IPS-18a (cell line): ENCODE measurements around the gene MYH7.
"Not testable (repeated sequence)": the region's sequence is repeated elsewhere in the genome, so short reads cannot be mapped to it uniquely, and the experiment has no call there.

Experiments used
- H3K27ac ChIP-seq: one replicate; pipeline ENCODE4 v1.5.1; 2013; ENCODE audit warnings: low read length
- H3K27me3 ChIP-seq: one replicate; pipeline ENCODE4 v1.6.1; 2013; ENCODE audit warnings: mild to moderate bottlenecking, low read length; ENCODE audit not compliant: control insufficient read depth, insufficient read depth
- H3K36me3 ChIP-seq: one replicate; pipeline ENCODE4 v1.6.1; 2013; ENCODE audit warnings: low read depth, low read length; ENCODE audit not compliant: control insufficient read depth
- H3K4me1 ChIP-seq: one replicate; pipeline ENCODE4 v1.6.1; 2013; ENCODE audit warnings: low read depth, low read length; ENCODE audit not compliant: control insufficient read depth
- H3K4me3 ChIP-seq: one replicate; pipeline ENCODE4 v1.5.1; 2013; ENCODE audit warnings: low read length
- H3K9ac ChIP-seq: one replicate; pipeline ENCODE4 v1.6.1; 2013; ENCODE audit warnings: mild to moderate bottlenecking, low read length, moderate library complexity
- H3K9me3 ChIP-seq: one replicate; pipeline ENCODE4 v1.6.1; 2013; ENCODE audit warnings: low read depth, low read length; ENCODE audit not compliant: control insufficient read depth

MYH7 gene

GRCh38 chr14:23434488-23435222, 805 bp downstream of the MYH7 start:
- Histone ChIP-seq H3K9ac (no peak overlapping the region), H3K36me3 (no peaks in the 10 kb centered on the region), H3K4me3 (no peak overlapping the region), H3K9me3 (no peaks in the 10 kb centered on the region), H3K4me1 (peaks cover 11% of the 10 kb centered on the region), H3K27ac (no peak overlapping the region), H3K27me3 (no peaks in the 10 kb centered on the region)

- Histone ChIP-seq H3K27ac (no peak overlapping the region), H3K9ac (no peak overlapping the region), H3K4me3 (no peak overlapping the region), H3K36me3 (no peaks in the 10 kb centered on the region), H3K4me1 (peaks cover 11% of the 10 kb centered on the region), H3K27me3 (no peaks in the 10 kb centered on the region), H3K9me3 (no peaks in the 10 kb centered on the region)
These were observed 2.0 kb downstream of the MYH7 start for GRCh38 chr14:23433457-23433856.

DNA sequence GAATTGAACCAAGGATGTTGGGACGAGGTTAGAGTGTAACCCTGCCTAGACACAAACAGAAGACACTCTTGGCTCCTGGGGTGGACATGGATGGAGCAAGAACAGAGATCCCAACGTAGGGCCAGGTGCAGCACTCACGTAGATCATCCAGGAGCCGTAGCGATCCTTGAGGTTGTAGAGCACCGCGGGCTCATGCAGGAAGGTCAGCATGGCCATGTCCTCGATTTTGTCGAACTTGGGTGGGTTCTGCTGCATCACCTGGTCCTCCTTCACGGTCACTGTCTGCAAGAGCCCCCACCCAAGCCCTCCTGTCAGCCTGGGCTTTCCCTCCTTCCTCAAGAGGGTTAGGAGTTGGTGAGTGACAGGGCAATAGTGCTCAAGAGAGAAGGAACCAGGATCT, 2.5 kb downstream of the MYH7 start:
- Histone ChIP-seq H3K9me3 (no peaks in the 10 kb centered on the region), H3K4me3 (no peak overlapping the region), H3K36me3 (no peaks in the 10 kb centered on the region), H3K4me1 (peaks cover 6% of the 10 kb centered on the region), H3K9ac (no peak overlapping the region), H3K27me3 (no peaks in the 10 kb centered on the region), H3K27ac (no peak overlapping the region)

GRCh38 chr14:23432102-23432925, 3.1 kb downstream of the MYH7 start:
- Histone ChIP-seq H3K4me3 (no peak overlapping the region), H3K9me3 (no peaks in the 10 kb centered on the region), H3K4me1 (peaks cover 3% of the 10 kb centered on the region), H3K36me3 (no peaks in the 10 kb centered on the region), H3K27ac (no peak overlapping the region), H3K27me3 (no peaks in the 10 kb centered on the region), H3K9ac (no peak overlapping the region)

GRCh38 chr14:23431486-23431885, 4.0 kb downstream of the MYH7 start:
- H3K4me3 ChIP-seq, result no peak overlapping the region
- no peak overlapping the region for H3K27ac ChIP-seq
- H3K36me3 ChIP-seq, result no peaks in the 10 kb centered on the region
- H3K9ac ChIP-seq, result no peak overlapping the region
- no peaks in the 10 kb centered on the region for H3K9me3 ChIP-seq
- H3K4me1 ChIP-seq, result peaks cover 3% of the 10 kb centered on the region
- no peaks in the 10 kb centered on the region for H3K27me3 ChIP-seq

DNA sequence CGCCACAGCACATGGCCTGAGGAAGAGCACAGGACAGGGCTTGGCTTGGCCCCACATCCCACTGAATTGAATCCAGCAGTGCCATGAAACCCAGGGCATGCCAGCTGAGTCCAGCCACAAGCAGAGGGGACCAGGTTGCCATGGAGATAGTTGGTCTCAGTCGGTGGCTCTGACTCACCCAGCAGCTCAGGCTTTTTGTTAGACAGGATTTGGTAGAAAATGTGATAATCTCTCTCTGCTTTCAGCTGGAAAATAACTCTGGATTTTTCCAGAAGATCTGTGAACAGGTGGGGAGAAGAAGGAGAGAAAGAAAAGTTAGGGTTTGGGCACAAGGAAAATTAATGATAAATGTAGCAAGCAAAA, 4.8 kb downstream of the MYH7 start:
- Histone ChIP-seq H3K4me1 (no peaks in the 10 kb centered on the region), H3K9ac (no peak overlapping the region), H3K27me3 (no peaks in the 10 kb centered on the region), H3K36me3 (no peaks in the 10 kb centered on the region), H3K4me3 (no peak overlapping the region), H3K9me3 (no peaks in the 10 kb centered on the region), H3K27ac (no peak overlapping the region)

DNA sequence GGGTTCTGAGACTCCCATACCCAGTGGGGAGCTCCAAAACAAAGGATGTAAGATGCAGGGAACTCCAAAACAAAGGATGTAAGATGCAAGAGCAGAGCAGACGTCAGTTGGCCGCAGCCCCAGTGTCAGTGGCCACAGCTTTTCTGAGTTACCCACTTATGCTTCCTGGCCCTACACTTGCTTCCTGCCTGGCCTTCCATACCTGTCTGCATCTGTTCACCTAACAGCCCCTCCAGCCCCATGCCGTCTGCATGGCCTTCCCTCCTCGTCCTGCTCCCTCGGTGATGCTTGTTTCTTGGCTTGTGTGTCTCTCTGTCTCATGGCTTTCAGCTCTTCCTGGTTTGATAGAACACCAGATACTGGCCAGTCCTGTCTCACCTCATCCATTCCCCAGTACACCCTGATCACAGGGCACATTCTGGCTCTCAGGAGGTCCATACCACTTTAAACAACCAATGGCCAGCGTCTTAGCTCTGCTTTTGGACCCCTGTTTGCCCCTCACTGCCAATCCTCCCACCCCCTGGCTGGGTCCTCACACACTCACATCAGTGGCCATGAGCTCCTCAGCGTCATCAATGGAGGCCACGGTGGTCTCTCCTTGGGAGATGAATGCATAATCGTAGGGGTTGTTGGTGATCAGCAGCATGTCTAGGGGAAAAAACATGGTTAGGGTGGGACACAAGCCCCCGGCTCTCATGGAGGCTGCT, 5.3 kb downstream of the MYH7 start:
- Histone ChIP-seq H3K27ac (no peak overlapping the region), H3K9ac (no peak overlapping the region), H3K27me3 (no peaks in the 10 kb centered on the region), H3K9me3 (no peaks in the 10 kb centered on the region), H3K4me1 (no peaks in the 10 kb centered on the region), H3K36me3 (no peaks in the 10 kb centered on the region), H3K4me3 (no peak overlapping the region)

- Histone ChIP-seq H3K27me3 (no peaks in the 10 kb centered on the region), H3K36me3 (no peaks in the 10 kb centered on the region), H3K9ac (no peak overlapping the region), H3K4me1 (no peaks in the 10 kb centered on the region), H3K4me3 (no peak overlapping the region), H3K27ac (no peak overlapping the region), H3K9me3 (no peaks in the 10 kb centered on the region)
These were observed 6.6 kb downstream of the MYH7 start for GRCh38 chr14:23428686-23429495.

DNA sequence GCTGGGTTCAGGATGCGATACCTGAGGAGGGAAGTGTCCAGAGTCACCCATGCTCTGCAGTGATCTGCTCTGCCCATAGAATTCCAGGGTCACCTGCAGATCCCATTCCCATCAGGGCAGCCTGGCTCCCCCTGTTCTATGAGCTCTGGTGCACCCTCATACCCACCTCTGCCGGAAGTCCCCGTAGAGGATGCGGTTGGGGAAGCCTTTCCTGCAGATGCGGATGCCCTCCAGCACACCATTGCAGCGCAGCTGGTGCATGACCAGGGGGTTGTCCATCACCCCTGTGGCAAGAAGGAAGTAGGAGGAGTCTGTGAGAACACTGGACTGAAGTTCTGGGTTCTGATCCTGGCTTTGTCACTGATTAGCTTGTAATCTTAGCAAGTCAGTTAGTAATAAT, 9.7 kb downstream of the MYH7 start:
- H3K4me3 ChIP-seq, H3K9me3 ChIP-seq, H3K27me3 ChIP-seq, H3K4me1 ChIP-seq, H3K36me3 ChIP-seq, H3K27ac ChIP-seq, H3K9ac ChIP-seq: not testable (repeated sequence)

GRCh38 chr14:23425169-23425568, 10.3 kb downstream of the MYH7 start:
- Histone ChIP-seq H3K27me3 (no peaks in the 10 kb centered on the region), H3K4me3 (no peak overlapping the region)

DNA sequence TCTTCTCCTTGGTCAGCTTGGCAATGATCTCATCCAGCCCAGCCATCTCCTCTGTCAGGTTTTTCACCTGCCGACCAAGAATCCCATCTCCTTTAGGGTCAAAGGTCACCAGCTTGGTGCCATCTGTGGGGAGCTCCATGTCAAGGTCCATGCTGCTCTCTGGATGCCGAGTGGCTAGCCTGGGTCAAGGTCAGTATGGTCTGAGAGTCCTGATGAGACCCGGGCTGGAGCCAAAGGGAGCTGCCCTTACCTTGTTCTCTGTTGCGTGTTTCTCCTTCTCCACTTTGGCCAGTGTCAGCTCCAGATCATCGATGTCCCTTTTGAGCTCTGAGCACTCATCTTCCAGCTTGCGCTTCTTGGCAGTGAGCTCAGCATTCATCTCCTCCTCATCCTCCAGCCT, 11.8 kb downstream of the MYH7 start:
- Histone ChIP-seq H3K27ac (no peak overlapping the region), H3K27me3 (no peaks in the 10 kb centered on the region), H3K36me3 (no peaks in the 10 kb centered on the region), H3K4me1 (no peaks in the 10 kb centered on the region), H3K4me3 (no peak overlapping the region), H3K9me3 (no peaks in the 10 kb centered on the region), H3K9ac (no peak overlapping the region)

More at GRCh38 chr14:23425169-23425568, 10.3 kb downstream of the MYH7 start:
- Histone ChIP-seq H3K9ac (no peak overlapping the region), H3K9me3 (no peaks in the 10 kb centered on the region), H3K36me3 (no peaks in the 10 kb centered on the region), H3K4me1 (no peaks in the 10 kb centered on the region), H3K27ac (no peak overlapping the region)
